AG10803 (cell line): ENCODE data around the gene TOP2A.
"Not testable (repeated sequence)": the region's sequence is repeated elsewhere in the genome, so short reads cannot be mapped to it uniquely, and the experiment has no call there.

ENCODE experiments used
- DNase-seq: peaks from one replicate; pipeline ENCODE4 v3.0.0; 2010; ENCODE audit warnings: low read depth
- H3K4me3 ChIP-seq: 2 replicates; pipeline ENCODE4 v1.5.1; 2011; ENCODE audit warnings: mild to moderate bottlenecking, low read length, control low read depth
- TF ChIP-seq, protein P1 (sequence below): conservative IDR thresholded peaks from 2 replicates; pipeline ENCODE4 v1.5.1; 2011; ENCODE audit warnings: mild to moderate bottlenecking, low read length, control low read depth, inconsistent platforms

Gene TOP2A

DNA sequence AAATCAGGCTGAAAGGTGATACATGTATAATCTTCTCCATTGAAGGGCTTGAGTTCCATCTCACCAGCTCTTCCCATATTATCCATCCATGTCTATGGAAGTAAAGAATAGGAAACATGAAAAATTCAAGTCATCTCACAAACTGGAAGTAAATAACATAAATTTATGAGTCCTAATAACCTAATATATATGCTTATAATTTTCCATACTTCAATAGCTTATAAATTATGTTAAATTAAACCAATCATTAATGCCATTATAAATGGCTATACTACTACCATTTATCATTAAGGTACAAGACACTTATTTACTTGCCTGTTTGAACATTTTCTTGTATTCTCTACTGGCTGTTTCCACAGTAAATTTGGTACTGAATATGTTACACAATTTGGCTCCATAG is 4.8 kb downstream of the TOP2A start:
- no peak overlapping the region for H3K4me3 ChIP-seq
- DNase-seq: no peak
- TF ChIP-seq, protein P1, sequence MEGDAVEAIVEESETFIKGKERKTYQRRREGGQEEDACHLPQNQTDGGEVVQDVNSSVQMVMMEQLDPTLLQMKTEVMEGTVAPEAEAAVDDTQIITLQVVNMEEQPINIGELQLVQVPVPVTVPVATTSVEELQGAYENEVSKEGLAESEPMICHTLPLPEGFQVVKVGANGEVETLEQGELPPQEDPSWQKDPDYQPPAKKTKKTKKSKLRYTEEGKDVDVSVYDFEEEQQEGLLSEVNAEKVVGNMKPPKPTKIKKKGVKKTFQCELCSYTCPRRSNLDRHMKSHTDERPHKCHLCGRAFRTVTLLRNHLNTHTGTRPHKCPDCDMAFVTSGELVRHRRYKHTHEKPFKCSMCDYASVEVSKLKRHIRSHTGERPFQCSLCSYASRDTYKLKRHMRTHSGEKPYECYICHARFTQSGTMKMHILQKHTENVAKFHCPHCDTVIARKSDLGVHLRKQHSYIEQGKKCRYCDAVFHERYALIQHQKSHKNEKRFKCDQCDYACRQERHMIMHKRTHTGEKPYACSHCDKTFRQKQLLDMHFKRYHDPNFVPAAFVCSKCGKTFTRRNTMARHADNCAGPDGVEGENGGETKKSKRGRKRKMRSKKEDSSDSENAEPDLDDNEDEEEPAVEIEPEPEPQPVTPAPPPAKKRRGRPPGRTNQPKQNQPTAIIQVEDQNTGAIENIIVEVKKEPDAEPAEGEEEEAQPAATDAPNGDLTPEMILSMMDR: no peak

DNA sequence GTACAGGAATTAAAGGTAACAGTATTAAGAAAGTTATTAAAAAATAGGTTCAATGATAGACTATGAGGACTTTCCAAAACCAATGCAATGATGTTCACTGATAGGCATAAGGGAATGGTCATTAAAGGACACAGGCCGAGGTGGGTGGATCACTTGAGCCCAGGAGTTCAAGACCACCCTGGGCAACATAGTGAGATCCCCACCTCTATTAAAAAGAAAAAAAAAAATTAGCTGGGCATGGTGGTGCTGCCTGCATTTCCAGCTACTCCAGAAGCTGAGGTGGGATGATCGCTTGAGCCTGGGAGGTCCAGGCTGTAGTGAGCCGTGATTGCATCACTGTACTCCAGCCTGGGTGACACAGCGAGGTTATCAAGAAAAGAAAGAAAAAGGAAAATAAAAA is 5.9 kb downstream of the TOP2A start:
- no peak overlapping the region for H3K4me3 ChIP-seq
- TF ChIP-seq, protein P1: no peak
- no peak for DNase-seq

DNA sequence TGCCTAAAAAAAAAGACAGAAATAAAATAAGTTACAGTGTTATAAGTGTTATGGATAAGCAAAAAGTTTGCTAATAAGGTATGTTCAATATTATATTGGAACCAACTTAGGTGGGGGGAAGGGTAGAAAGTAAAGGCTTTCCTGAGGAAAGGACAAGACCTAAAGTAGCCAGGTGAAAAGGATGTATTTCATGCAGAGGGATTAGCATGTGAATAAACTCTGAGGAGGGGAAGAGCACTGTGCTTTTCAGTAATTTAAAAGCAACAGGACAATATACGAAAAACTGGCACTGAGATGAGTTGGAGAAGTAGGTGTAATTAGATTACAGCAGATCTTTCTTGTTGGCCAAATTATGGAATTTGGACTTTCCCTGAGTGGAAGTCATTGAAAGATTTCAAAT is 7.6 kb downstream of the TOP2A start:
- DNase-seq: no peak
- H3K4me3 ChIP-seq: no peak overlapping the region
- TF ChIP-seq, protein P1: no peak

DNA sequence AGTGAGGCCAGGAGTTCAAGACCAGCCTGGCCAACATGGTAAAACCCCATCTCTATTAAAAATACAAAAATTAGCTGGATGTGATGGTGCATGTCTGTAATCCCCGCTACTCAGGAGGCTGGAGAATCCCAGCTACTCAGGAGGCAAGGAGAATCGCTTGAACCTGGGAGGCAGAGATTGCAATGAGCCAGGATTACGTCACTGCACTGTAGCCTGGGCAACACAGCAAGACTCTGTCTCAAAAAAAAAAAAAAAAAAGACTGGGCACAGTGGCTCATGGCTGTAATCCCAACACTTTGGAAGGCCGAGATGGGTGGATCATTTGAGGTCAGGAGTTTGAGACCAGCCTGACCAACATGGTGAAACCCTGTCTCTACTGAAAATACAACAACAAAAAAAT is 8.2 kb downstream of the TOP2A start:
- H3K4me3 ChIP-seq: not testable (repeated sequence)
- peak; percentile 30 for DNase-seq

DNA sequence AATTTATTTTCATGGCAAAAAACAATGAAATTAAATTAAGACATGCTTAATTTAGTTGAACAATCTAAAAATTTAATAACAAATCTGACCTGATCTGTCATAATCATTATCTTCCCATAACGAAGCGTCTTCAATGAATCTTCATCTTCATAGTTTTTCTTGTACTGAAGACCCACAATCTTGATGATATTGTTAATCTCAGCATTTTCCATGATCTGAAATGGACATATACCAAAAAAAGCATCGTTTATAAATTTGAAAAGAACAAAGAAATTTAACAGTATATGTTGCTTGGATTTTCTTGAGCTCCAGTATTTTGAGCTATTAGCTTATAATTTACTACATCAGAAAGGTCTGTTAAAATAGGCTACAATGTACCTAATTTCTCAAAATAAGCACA is 10.2 kb downstream of the TOP2A start:
- DNase-seq: no peak
- TF ChIP-seq, protein P1: no peak
- H3K4me3 ChIP-seq: no peak overlapping the region

DNA sequence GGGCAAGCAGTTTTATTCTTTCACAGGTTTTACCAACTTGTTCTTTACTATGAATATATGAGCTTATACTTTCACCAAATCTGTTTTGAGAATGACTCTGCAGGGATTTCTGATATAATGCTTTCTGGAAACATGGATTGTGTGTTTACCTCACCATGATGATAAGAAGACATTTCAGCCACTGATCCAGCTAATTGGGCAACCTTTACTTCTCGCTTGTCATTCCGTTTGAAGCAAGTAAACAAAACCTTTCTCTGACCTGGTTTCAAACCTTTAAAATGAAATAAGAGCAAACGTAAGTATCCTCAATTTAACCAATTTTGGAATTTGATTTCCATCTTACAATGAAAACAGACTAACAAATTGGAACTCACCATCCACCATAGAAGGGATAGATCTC is 13.7 kb downstream of the TOP2A start:
- no peak overlapping the region for H3K4me3 ChIP-seq
- DNase-seq: no peak
- TF ChIP-seq, protein P1: no peak

DNA sequence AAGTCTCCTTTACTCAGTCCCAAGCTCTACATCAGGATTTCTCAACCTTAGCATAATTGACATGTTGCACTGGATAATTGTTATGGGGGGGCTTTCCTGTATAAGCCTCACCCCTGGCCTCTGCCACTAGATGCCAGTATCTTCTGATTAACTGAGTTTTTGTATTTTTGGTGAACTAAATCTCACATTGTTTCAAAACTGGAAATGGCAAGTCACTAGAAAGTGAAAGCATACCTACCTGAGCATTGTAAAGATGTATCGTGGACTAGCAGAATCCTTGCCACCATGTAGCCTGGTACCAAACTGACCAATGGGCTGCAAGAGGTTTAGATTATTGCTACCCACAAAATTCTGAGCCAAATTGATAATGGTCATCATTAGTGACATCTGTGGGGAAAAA is 15.0 kb downstream of the TOP2A start:
- no peak for DNase-seq
- peak overlapping the region; percentile 8; the same call in 1 of the 2 replicates for H3K4me3 ChIP-seq
- TF ChIP-seq, protein P1: peak; percentile 13

DNA sequence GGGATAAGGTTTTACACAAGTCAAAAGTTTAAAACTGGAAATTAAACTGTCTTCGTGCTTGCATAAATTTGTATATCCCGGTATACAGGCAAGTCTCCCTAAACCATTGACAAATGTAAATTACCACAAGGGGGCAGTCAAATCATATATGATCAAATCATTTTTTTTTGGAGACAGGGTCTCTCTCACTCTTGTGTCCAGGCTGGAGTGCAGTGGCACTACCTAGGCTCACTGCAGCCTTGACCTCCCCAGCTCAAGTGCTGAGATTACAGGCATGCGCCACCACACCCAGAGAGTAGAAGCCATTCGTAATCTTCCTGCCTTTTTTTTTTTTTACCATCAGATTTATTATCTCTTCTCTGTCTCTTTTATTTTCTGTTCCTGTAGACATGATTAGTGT is 18.5 kb downstream of the TOP2A start:
- no peak overlapping the region for H3K4me3 ChIP-seq
- TF ChIP-seq, protein P1: peak; percentile 69
- peak; percentile 70 for DNase-seq

DNA sequence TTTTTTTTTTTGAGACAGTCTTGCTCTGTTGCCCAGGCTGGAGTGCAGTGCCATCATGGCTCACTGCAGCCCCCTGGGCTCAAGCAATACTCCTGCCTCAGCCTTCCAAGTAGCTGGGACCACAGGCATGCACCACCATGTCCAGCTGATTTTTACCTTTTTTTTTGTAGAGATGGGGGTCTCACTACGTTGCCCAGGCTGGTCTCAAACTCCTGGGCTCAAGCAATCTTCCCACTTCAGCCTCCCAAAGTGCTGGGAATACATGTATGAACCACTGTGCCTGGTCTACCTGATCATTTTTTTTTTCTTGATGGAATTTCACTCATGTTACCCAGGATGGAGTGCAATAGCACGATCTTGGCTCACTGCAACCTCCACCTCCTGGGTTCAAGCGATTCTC is 31.1 kb downstream of the TOP2A start:
- DNase-seq, H3K4me3 ChIP-seq: not testable (repeated sequence)
